SK-MEL-5 (cell line): ENCODE data around the gene DZANK1. TPM values are rescaled to one million over a fixed set of nuclear protein-coding genes. Genes with fewer than 3 reads are reported as not detected.

Experiments used
- DNase-seq: peaks from one replicate; pipeline ENCODE4 v3.0.0-alpha.2; 2016; ENCODE audit warnings: low read depth, low spot score
- in situ Hi-C: cut with HindIII; loops from 2 replicates; pipeline ENCODE4 v1.10.0; 2016; ENCODE audit warnings: low sequenced_read_pairs, high pct_unique_total_duplicates, low pct_unique_long_range_greater_than_20kb
- total RNA-seq: library from RNA; depleted of rRNA; stranded (reverse); fragments of >200 nt; shearing (Covaris generic); gene quantifications from 2 replicates; pipeline ENCODE4 v1.2.3, GENCODE V29; 2014

The DZANK1 gene
- total RNA-seq, 1 experiment from 2014 or later = 4.6 TPM

GRCh38 chr20:18465536-18466200, 1.2 kb downstream of the DZANK1 start:
- no peak for DNase-seq
- in situ Hi-C loops = no loop called here

DNA sequence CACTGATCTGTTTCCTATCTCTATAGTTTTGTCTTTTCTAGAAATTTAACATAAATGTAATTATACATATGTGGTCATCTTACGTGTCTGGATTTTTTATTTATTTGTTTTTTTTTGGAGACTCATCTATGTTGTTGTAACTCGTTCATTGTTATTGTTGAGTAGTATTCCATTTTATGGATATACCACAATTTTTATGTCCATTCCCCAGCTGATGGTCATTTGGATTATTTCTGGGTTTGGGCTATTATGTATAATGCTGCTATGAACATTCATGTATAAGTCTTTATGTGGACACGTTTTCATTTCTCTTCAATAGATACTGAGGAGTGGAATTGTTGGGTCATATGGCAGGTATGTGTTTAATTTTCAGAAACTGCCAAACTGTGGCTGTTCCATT, 10.2 kb downstream of the DZANK1 start:
- in situ Hi-C loops = no loop called here

DNA sequence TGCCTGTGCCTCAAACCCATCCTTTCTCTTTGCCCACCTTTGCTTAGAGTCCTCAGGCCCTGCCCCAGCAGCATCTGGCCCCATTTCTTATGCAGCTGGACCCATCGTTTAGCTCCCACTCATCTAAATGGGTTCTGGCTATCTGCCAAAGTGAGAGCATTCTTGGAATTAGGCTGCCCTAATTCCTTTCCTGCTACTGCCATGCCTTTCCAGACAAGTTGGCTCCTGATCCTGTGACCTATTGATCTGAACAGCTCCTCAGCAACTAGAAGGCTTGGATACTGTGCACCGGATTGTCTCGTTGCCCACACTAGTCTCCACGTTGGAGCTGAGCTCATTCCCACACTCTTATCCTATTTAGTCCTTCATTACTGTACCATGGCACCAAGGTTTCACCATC, 22.9 kb downstream of the DZANK1 start:
- DNase-seq = no peak
- in situ Hi-C loops = no loop called here

More for the DNA sequence above, 10.2 kb downstream of the DZANK1 start:
- DNase-seq = no peak

DNA sequence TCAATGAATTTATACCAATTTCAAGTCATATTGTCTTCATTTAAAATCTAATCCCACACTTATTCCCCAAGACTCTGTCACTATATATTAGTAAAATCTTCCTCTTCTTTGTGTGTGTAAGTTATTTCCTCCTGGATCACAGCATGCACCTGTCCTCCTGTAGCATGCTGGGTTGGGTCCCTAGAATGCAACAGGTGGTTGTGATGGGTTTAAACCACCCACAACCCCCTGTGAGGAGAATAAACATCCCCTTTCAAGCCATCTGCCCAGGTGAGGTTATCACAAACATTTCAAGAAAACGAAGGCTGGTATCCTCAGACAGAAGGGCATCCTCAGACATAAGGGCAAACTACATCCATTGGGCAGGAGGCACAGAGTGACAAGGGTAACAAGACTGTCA, 26.4 kb downstream of the DZANK1 start:
- no peak for DNase-seq
- in situ Hi-C loops = no loop called here

DNA sequence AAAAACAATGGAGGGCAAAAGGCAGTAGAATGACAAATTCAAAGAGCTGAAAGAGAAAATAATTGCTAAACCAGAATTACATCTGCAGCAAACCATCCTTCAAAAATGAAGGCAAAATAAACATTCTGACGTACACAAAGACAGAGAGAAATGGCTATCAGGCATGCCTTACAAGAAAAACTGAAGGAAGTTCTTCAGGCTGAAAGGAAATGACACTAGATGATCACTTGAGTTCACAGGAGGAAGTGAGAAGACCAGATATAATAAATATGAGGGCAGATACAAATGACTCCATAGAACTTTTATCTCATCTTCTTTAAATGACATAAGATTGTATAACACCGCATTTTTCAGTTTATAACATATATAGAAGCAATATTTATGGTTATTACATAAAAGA, 30.0 kb downstream of the DZANK1 start:
- in situ Hi-C loops = no loop called here
- no peak for DNase-seq

DNA sequence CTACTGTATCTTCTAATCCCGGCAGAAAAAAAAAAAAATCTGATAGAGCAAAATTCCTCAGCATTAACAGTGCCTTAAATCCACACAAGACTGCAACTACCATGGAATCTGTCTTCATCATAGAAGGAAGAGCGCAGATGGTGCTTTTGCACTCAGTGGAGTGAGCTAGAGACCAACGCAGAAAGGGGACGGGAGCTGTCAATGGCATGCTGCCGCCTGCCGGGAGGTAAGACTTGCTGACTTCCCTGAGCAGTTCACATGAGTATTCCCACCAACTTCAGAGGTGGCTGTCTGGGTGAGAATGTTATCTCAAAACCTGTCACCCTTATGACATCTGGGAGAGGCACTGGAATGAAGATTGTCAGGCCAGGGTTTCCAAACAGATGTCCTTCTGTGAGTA, 35.6 kb downstream of the DZANK1 start:
- in situ Hi-C loops = no loop called here
- DNase-seq = no peak

DNA sequence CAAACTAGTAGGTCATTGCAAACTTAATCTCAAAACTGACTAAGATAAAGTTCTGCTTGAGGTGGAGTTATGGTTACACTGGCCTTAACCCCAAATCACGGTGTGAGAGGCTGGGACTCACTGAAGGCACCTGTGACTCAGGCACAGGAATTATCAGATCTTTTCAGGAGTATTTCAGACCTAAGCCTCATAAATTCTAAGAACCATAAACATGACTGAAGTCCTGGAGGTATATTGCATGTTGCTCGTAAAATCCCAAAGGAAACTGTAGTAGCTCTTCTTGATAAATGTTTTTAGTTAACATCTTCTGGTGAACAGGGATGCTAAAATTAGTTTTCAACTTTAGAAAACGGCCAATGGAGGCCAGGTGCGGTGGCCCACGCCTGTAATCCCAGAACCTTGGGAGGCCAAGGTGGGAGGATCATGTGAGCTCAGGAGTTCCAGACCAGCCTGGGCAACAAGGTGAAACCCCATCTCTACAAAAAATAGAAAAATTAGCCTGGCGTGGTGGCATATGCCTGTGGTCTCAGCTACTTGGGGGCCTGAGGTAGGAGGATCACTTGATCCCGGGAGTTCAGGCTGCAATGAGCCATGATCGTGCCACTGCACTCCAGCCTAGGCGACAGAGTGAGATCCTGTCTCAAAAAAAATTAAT, 36.5 kb downstream of the DZANK1 start:
- no peak for DNase-seq
- in situ Hi-C loops = no loop called here

GRCh38 chr20:18428490-18429173, 38.2 kb downstream of the DZANK1 start:
- in situ Hi-C loops = no loop called here
- peak; percentile 19 for DNase-seq

DNA sequence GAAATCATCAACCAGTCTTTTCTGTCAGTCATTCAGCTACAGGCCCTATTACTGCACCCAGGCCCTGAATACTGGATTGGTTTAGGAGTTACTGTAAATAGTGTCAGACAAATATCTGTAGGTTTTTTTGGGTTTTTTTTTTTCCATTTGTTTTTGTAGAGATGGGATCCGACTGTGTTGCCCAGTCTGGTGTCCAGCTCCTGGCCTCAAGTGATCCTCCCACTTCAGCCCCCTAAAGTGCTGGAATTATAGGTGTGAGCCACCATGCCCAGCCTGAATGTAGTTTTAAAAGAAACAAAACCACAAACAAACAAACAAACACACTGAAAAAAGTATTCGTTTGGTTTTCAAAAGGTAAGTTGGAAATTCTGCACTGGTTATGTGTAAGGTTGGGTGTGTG, 39.6 kb downstream of the DZANK1 start:
- in situ Hi-C loops = no loop called here
- DNase-seq = no peak

- in situ Hi-C loops = no loop called here
- DNase-seq = no peak
Observed at GRCh38 chr20:18421608-18422007, 45.2 kb downstream of the DZANK1 start.

DNA sequence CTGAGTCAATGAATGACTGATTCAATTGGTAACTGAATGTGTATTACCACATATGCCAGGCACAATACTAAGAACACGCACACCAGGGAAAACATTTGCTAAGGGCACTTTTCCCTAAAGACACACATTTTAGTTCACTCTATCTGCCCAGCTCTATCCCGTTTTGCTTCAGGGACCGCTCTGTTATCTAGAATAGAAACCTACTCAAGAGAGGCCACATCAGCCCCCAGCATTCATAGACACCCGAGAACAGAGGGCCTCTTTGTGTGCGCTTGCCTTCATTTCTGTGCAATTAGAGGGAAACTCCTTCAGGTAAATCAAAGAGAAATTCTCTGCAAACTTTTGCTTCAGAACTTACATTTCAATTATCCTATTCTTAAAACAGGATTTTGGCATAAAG, 50.3 kb downstream of the DZANK1 start:
- peak; percentile 73 for DNase-seq
- in situ Hi-C loops = no loop called here

DNA sequence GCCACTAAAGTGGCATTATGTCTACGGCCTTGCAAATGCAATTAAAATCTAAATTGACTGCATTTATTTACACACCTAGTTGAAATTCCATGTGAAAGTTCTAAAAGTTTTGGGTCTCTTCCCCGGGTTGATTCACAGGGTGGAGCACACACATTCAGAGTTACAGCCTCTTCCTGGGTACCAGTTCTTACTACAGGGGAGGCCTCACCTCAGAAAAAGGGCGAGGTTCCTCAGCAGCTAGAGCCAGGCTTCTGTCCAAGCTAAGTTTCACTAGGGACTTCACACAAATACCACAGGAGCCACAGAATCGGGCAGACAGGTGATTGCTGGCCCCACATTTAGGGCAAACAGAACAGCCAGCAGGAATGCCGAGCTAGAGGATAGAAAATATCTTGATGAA, 52.7 kb downstream of the DZANK1 start:
- in situ Hi-C loops = no loop called here
- no peak for DNase-seq

DNA sequence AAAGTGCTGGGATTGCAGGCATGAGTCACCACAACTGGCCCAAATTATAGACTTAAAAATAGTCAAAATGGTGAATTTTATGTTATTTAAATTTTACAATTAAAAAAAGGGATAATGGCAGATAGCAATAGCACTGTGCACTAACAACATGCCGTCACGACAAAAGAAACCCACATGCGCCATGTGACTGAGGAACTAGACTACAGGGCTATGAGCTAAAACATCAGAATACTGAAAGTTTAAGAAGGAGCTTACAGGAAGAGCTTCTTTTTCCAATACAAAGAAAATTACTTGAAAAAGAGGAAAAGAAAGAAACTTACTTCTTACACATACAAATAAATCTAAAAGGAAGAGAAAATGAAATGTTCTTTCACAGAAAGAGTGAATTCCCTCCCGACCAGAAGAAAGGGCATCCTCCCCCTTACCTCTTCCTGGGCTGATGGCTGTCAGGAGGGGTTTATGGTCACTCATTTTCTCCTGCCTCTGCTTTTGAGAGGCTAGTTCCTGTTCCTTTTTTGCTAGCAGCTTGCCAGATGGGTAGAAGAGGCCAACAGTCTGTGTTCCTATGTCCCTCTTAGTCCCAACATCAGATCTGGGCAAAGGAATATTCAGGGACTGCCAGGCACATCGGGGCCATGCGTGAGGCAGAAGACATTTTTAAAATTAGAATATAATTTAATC, 54.5 kb downstream of the DZANK1 start:
- in situ Hi-C loops = no loop called here
- DNase-seq = peak; percentile 38

GRCh38 chr20:18405826-18406225, 61.0 kb downstream of the DZANK1 start:
- in situ Hi-C loops = no loop called here

GRCh38 chr20:18404172-18404571, 62.7 kb downstream of the DZANK1 start:
- in situ Hi-C loops = no loop called here
- DNase-seq = no peak

More at GRCh38 chr20:18405826-18406225, 61.0 kb downstream of the DZANK1 start:
- no peak for DNase-seq

- in situ Hi-C loops = no loop called here
- DNase-seq = peak; percentile 92
Observed at GRCh38 chr20:18403269-18403668, 63.6 kb downstream of the DZANK1 start.

GRCh38 chr20:18401305-18401704, 65.5 kb downstream of the DZANK1 start:
- no peak for DNase-seq
- in situ Hi-C loops = no loop called here

DNA sequence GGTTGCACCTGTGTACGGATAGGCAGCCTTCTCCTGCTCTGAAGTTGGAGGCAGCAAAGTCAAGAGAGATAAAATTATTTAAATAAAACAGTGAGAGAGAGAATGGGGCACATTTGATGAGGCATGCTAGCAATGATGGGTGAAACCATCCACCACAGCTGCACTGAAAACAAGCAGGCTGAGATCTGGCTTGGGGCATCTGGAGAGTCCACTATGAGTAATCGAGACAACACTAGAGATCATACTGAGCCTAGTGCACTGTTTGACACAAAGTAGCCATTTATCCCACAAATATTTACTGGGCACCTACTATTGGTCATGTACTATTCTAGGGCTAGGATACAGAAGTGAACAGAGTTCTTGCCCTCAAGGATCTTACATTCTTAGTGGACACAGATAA, 66.4 kb downstream of the DZANK1 start:
- in situ Hi-C loops = no loop called here
- no peak for DNase-seq
